T-helper 17 cell (primary cell): Measurements from ENCODE around the gene CHMP6. TPM values are rescaled to one million over a fixed set of nuclear protein-coding genes. Genes with fewer than 3 reads are reported as not detected.

Experiments
- total RNA-seq, 4 donors: library from RNA in 2 of 4; stranded (reverse) in 2 of 4; gene quantifications; one replicate each; pipeline ENCODE4 v1.2.3 and lab custom pipeline; 2022 to 2026

The CHMP6 gene
- total RNA-seq, 2 donors from 2014 or later = 21.0 to 25.6 TPM

Other genes with a start within 250 kb of the CHMP6 start
- gene BAIAP2, start 43.3 kb downstream of the CHMP6 start, total RNA-seq = 10 to 100 TPM; 11.0 to 13.9 TPM
- gene PVALEF, start 173.7 kb downstream of the CHMP6 start, total RNA-seq = not detected
- gene AATK, start 174.4 kb downstream of the CHMP6 start, total RNA-seq = 1 to 10 TPM; 1.9 to 2.2 TPM
- gene CEP131, start 231.1 kb downstream of the CHMP6 start, total RNA-seq = 10 to 100 TPM in 1 of 2 donors, 1 to 10 TPM in 1; 8.2 to 10.5 TPM
- gene TEPSIN, start 247.2 kb downstream of the CHMP6 start, total RNA-seq = 10 to 100 TPM; 84.1 to 90.9 TPM
- 10 to 100 TPM; 30.6 to 37.0 TPM for gene NDUFAF8, start 247.5 kb downstream of the CHMP6 start, total RNA-seq